ENCODE measurements around the gene GSTM5. TPM values are rescaled to one million over a fixed set of nuclear protein-coding genes. Genes with fewer than 3 reads are reported as not detected.
"Not testable (repeated sequence)": the region's sequence is repeated elsewhere in the genome, so short reads cannot be mapped to it uniquely, and the experiment has no call there.

GSTM5 gene
- total RNA-seq (2012; rRNA removed), result 0.28 and 0.36 TPM in 2 replicates
- polyA plus RNA-seq (2012; rRNA removed), result 1.2 TPM in 2 replicates
- polyA plus RNA-seq (2012; cell fraction: cytosol; rRNA removed), result 0.36 and 0.85 TPM in 2 replicates
- 0.50 and 2.1 TPM in 2 replicates for polyA plus RNA-seq (2012; cell fraction: nucleus; rRNA removed; ENCODE audit: low replicate concordance)
- not detected for Bru-seq, nascent RNA
- BruChase-seq, experiment 1, labeled RNA remaining after a 6-hour chase, result percentile 24 among the genes with signal in this experiment
- percentile 26 among the genes with signal in this experiment for BruChase-seq, experiment 2, labeled RNA remaining after a 2-hour chase
- long read RNA-seq, partial matches to known transcripts, result 0 of 1 reads
- long read RNA-seq, other reads (novel, unspliced or antisense), result 1 of 1 reads

DNA sequence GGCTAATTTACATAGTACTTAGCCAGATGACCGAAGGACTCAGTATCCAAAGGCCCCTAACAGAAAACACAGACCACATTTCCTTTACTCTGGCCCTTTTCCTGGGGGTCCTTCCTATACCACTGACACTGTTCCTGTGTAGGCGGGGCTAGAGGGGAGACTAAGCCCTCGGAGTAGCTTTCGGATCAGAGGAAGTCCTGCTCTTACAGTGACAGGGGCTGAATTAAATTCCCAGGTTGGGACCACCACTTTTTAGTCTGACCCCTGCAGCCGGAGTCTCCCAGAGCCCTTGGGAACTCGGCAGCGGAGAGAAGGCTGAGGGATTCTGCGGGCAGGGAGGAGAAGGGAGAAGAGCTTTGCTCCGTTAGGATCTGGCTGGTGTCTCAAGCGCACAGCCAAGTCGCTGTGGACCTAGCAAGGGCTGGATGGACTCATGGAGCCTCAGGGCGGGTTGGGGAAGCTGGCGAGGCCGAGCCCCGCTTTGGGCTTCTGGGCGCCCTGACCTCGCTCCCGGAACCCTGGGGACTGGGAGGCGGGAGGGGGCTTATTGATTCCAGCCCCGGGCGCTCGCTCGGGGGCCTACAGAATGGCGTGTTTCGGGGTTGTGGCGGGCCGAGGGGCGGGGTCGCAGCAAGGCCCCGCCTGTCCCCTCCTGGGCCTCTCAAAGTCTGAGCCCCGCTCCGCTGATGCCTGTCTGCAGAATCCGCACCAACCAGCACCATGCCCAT, at the start of gene GSTM5:
Gene GSTM5, plus strand, starts transcription at position 659 of the 728 bp plus-strand sequence. Its CDS starts 62 bp downstream, at position 721.
- POLR2A ChIA-PET (ENCODE audit: unreplicated experiment); H3K27me3 ChIP-seq (ENCODE audit: control insufficient read depth, insufficient read depth, low read length); H2BK5ac ChIP-seq (ENCODE audit: low read depth, low read length, poor library complexity, severe bottlenecking); H3K9me1 ChIP-seq (ENCODE audit: insufficient read depth, low read length); in situ Hi-C loops (cut with MboI; ENCODE audit: low sequenced_read_pairs); H2AK9ac ChIP-seq (replicated peaks; ENCODE audit: low read depth, low read length, poor library complexity); H2BK120ac ChIP-seq (ENCODE audit: low read depth, low read length); H4K91ac ChIP-seq (ENCODE audit: insufficient read depth, low read depth, low read length); DNase-seq; H4K5ac ChIP-seq (ENCODE audit: low read depth, low read length); H3K4me2 ChIP-seq (ENCODE audit: low read depth, low read length); intact Hi-C loops (cut with micrococcal nuclease); H4K8ac ChIP-seq (ENCODE audit: low read depth in 2 of 2, low read length in 2 of 2); H3K4ac ChIP-seq (ENCODE audit: low read depth, low read length); H3K14ac ChIP-seq (replicated peaks; ENCODE audit: low read depth, low read length); H4K20me1 ChIP-seq (ENCODE audit: insufficient read depth, low read length); H3K27ac ChIP-seq (ENCODE audit: insufficient read depth, low read length); BruUV-seq (replicated peaks); H3K18ac ChIP-seq (ENCODE audit: low read depth, low read length); H3K23ac ChIP-seq (ENCODE audit: low read depth, low read length); H2BK15ac ChIP-seq (ENCODE audit: low read depth, low read length); H3K36me3 ChIP-seq (ENCODE audit: control insufficient read depth, insufficient read depth, low read length); H3K4me3 ChIP-seq (ENCODE audit: insufficient read depth, low read depth, low read length); H3K4me1 ChIP-seq (ENCODE audit: control insufficient read depth, insufficient read depth, low read length); H3K56ac ChIP-seq (ENCODE audit: extremely low read depth, insufficient read depth, low read length); H2BK20ac ChIP-seq (ENCODE audit: low read depth, low read length); H3K9ac ChIP-seq (ENCODE audit: low read depth, low read length); dilution Hi-C loops (cut with HindIII; ENCODE audit: low sequenced_read_pairs, unreplicated experiment); H3K9me3 ChIP-seq (ENCODE audit: control insufficient read depth, insufficient read depth, low read length); H3K79me1 ChIP-seq (ENCODE audit: low read depth in 1 of 2, low read length in 2 of 2); H2AK5ac ChIP-seq (ENCODE audit: low read depth, low read length): not testable (repeated sequence)
- peak within 1 kb of the TSS; percentile 72 for H2AFZ ChIP-seq (replicated peaks; ENCODE audit: low read length, poor library complexity)
- CTCF ChIA-PET, result interaction anchor here (0.6 kb wide), 1 partner anchor 308 kb away, joined by 9 read pairs; no protein-coding TSS in a partner anchor
- WGBS, 2 experiments (ENCODE audit: extremely low coverage in 2 of 2, insufficient read length in 1 of 2), result 13% methylated on average over 9 of the region's 33 CpGs; no CpG with 5 or more reads in 1 of the 2 experiments
- ATAC-seq (ENCODE audit: low read depth), result peak; percentile 57
